IPS DF 6.9 (cell line): ENCODE measurements around the gene CDH8.

Source experiments
- DNase-seq: peaks from one replicate; pipeline ENCODE4 v3.0.0-alpha.2; 2013; ENCODE audit warnings: low read depth, low spot score
- H3K27ac ChIP-seq: one replicate; pipeline ENCODE4 v1.5.1; 2013; ENCODE audit warnings: low read length, control low read depth
- H3K27me3 ChIP-seq: 2 replicates; pipeline ENCODE4 v1.6.1; 2013; ENCODE audit warnings: mild to moderate bottlenecking, low read length; ENCODE audit not compliant: control insufficient read depth, insufficient read depth
- H3K36me3 ChIP-seq: 2 replicates; pipeline ENCODE4 v1.6.1; 2013; ENCODE audit warnings: low read length; ENCODE audit not compliant: control insufficient read depth, insufficient read depth
- H3K4me1 ChIP-seq: 2 replicates; pipeline ENCODE4 v1.6.1; 2013; ENCODE audit warnings: low read length; ENCODE audit not compliant: control insufficient read depth, insufficient read depth
- H3K4me3 ChIP-seq: 2 replicates; pipeline ENCODE4 v1.5.1; 2013; ENCODE audit warnings: mild to moderate bottlenecking, low read length
- H3K9me3 ChIP-seq: 2 replicates; pipeline ENCODE4 v1.6.1; 2013; ENCODE audit warnings: low read length, inconsistent platforms; ENCODE audit not compliant: control insufficient read depth, insufficient read depth
- WGBS: extraction: QIAGEN DNeasy Blood & Tissue Kit; methylation state at CpG from one replicate; pipeline ENCODE4 v1.1.7; 2013; ENCODE audit warnings: mixed read lengths, missing lambda C conversion rate; ENCODE audit not compliant: insufficient read length, insufficient coverage; 5-methylcytosine and 5-hydroxymethylcytosine counted together

CDH8 gene

DNA sequence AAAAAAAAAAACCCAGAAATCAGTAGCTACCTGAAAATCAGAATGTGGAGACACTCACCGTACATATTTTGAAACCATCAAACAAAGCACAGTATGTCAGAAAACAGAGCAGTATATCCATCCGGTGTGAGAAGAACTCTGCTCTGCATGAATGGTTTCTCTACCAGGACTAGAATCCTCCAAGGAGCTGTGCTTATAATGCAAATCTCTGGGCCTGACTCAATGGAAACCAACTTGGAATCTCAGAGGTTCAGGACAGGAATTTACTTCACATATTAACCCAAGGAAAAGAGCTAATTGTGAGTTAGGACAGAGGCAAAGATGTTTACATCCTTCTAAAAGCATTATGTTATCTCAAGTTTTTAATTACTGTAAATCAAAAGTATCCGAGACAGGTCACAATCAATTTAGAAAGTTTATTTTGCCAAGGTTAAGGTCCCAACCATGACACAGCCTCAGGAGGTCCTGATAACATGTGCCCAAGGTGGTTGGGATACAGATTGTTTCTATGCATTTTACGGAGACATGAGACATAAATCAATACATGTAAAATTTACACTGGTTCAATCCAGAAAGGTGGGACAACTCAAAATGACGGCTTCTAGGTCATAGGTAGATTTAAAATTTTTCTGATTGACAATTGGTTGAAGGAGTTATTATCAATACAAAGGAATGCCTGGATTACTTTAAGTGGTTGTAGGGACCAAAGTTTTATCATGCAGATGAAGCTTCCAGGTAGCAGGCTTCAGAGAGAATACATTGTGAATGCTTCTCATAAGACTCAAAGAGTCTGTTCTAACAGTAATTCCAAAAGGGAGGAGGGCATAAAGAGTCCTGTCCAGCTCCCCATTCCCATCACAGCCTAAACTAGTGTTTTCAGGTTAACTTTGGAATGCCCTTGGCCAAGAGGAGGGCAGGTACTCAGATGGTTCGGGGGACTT lies 164.1 kb downstream of the CDH8 start:
- H3K4me3 ChIP-seq, result no peak overlapping the region
- no CpG with 5 or more reads among the region's 6 CpGs for WGBS
- no peak overlapping the region for H3K27ac ChIP-seq

DNA sequence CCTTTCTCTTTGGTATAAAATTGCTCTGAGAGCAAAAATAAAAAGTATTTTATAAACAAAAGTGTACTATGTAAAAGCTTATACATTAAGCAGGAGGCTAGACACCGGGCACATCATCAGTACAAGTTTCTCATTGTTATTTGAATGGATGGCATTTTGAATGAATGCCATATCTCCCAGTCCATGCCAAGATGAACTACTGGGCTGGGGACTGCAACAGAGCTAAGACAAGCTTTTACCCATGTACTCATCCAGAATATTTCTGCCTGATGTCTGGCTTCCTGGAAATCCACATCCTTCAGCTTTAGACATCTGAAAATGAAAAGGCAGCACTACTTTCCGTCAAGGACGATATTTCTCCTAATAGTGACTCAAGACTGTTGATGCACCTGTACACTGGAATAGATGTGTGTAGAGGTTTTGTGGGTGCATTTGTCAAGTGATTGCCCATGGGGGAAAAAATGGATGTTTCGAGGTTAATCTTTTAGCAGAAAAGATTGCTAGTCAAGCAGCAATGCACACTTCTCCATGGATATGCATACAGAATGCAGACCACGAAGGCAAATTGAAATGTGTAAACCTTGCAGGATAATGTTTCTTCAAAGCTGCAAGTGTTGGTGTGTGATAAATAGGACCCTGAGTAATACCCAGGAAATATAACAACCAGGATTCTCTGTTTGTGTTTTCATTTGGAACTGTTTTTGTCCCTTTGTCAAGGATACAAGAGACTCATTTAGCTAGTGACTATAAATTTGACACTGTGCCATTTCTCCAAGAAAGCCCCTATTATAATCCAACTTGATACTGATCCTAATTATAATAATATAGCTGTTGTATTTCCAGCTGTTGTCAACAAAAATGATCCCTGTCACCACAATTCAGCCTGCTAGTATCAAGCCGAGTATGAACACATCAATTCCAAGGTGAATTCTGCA lies 173.8 kb downstream of the CDH8 start:
- no peaks in the 10 kb centered on the region for H3K27me3 ChIP-seq
- DNase-seq, result no peak
- H3K4me1 ChIP-seq, result peaks cover 4% of the 10 kb centered on the region
- no peak overlapping the region for H3K27ac ChIP-seq
- no CpG with 5 or more reads among the region's 6 CpGs for WGBS
- no peaks in the 10 kb centered on the region; the same call in 1 of the 2 replicates for H3K9me3 ChIP-seq
- H3K36me3 ChIP-seq, result no peaks in the 10 kb centered on the region
- no peak overlapping the region for H3K4me3 ChIP-seq

More for the DNA sequence above, 164.1 kb downstream of the CDH8 start:
- DNase-seq, result peak; percentile 39
- Histone ChIP-seq H3K36me3 (no peaks in the 10 kb centered on the region), H3K27me3 (no peaks in the 10 kb centered on the region), H3K9me3 (no peaks in the 10 kb centered on the region), H3K4me1 (no peaks in the 10 kb centered on the region)

DNA sequence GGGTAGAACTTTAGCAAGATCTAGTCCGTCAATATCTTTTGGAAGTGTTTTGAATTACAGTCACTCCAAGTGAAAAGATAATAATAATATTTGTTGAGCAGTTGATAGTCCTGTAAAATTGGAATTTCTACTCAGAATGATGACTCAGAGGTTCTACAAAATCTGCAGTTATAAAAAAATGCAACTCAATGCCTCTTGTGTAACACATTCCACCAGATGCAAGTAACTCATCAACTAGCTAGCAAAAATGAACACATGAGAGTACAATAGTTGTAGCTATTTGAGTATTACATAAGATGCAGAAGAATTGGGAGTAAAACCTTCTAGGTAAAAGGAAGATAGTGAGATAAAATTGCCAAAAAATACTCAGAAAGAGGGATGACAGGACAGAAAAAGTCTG lies 177.2 kb downstream of the CDH8 start:
- no CpG with 5 or more reads among the region's 1 CpG for WGBS
- DNase-seq, result no peak
- peaks cover 4% of the 10 kb centered on the region for H3K4me1 ChIP-seq

DNA sequence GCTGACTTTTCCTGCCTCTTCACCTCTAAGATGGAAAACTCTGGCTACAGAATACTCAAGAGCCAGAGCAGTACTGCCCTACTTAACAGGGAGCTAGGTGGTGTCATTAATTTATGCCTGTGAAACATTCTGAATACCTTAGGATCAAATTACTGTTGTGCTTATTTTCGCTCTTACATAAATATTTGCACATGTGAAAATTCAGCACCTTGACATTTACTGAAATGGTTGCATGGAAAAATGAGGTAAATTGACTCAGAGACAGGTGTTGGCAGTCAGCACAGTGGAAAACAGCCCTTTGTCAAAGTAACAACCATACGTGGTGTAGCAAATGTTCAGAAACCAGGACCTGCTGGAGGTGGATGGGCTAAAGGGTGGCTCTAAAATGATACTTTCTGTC lies 193.6 kb downstream of the CDH8 start:
- Histone ChIP-seq H3K27me3 (no peaks in the 10 kb centered on the region), H3K9me3 (no peaks in the 10 kb centered on the region), H3K27ac (no peak overlapping the region), H3K4me1 (no peaks in the 10 kb centered on the region), H3K4me3 (no peak overlapping the region), H3K36me3 (no peaks in the 10 kb centered on the region)
- DNase-seq, result no peak
- WGBS, result no CpG with 5 or more reads among the region's 2 CpGs

More for the DNA sequence above, 177.2 kb downstream of the CDH8 start:
- no peaks in the 10 kb centered on the region for H3K36me3 ChIP-seq
- no peaks in the 10 kb centered on the region for H3K27me3 ChIP-seq
- no peak overlapping the region for H3K4me3 ChIP-seq
- no peaks in the 10 kb centered on the region; the same call in 1 of the 2 replicates for H3K9me3 ChIP-seq
- no peak overlapping the region for H3K27ac ChIP-seq

DNA sequence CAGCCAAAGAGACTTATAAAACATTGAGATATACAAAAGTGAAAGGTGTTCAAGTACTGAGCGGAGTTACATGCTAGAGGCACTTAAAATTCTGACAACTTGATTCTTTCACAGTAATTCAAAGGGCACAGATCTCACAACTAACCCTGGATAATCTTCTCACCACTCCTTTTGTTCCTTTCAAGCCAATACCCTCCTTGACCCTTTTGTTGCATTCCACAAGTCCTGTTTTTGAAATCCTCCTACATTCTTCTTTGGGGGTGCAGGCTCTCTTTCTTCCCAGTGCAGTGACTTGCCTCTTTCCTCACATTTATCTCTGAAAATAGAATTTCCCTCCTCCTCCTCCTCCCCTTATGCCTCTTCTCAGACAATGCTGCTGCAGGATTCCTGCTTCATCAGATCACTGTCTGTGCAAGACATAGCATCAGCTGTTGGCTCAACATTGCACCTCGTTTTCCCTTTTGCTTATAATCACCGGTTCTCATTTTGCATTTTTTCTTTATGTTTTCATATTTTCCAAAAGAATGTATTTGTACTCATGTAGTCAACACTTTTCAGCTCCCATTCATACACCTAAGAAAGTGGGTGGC lies 199.3 kb downstream of the CDH8 start:
- no peaks in the 10 kb centered on the region for H3K36me3 ChIP-seq
- no peaks in the 10 kb centered on the region for H3K27me3 ChIP-seq
- H3K4me1 ChIP-seq, result 0 out of 2 replicates have a peak, but pooled peaks cover 2% of the 10 kb centered on the region
- no peak for DNase-seq
- H3K27ac ChIP-seq, result no peak overlapping the region
- no CpG with 5 or more reads among the region's 3 CpGs for WGBS
- H3K4me3 ChIP-seq, result no peak overlapping the region
- no peaks in the 10 kb centered on the region for H3K9me3 ChIP-seq

DNA sequence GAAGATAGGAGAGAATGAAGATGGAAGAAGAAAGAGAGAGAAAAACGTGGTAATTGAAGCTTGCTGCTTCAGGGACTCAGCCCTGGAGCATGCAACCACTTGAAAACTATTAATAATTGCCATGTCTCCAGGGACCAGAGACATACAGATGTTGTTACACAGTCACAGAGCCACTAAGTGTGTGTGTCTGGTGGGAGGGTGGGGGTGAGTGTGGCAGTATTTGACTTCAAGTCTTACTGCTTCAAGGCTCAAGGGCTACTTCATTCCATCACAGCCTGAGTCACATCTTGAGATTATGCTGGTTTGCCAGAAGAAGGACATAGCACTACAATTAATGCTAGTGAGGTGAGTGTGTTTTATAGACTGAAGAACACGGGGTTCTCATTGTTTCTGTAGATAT lies 202.2 kb downstream of the CDH8 start:
- 100% methylated on average over 1 of the region's 2 CpGs for WGBS
- no peak for DNase-seq
- H3K9me3 ChIP-seq, result no peaks in the 10 kb centered on the region

DNA sequence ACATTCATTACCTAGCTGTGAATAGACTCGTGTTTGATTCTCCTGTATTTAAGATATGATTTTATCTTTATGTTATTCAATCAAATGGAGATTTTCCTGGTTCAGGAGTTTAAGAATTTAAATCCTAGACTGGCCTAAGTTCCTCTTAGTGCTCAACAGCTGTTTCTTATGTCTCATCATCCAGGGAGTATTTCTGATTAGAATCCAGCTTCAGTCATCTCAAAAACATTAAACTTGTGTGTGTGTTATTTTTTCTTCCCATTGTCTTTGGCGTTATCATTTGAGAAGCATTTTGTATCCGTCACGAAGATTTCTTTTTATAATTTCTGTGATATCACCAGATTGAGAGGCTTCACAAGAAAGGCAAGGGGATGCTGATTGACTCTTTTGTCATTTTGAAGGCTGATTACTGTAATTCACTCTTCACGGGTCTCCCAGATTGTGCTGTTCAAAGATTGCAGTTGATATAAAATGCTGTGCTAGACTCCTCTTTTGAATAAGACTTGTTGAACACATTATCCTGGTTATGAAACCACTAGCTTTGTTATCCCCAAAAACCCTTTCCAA lies 204.8 kb downstream of the CDH8 start:
- Histone ChIP-seq H3K27ac (no peak overlapping the region), H3K9me3 (no peaks in the 10 kb centered on the region), H3K4me3 (no peak overlapping the region), H3K27me3 (no peaks in the 10 kb centered on the region), H3K36me3 (no peaks in the 10 kb centered on the region), H3K4me1 (no peaks in the 10 kb centered on the region)
- DNase-seq, result no peak
- WGBS, result no CpG with 5 or more reads among the region's 5 CpGs

More for the DNA sequence above, 202.2 kb downstream of the CDH8 start:
- no peaks in the 10 kb centered on the region for H3K27me3 ChIP-seq
- H3K36me3 ChIP-seq, result no peaks in the 10 kb centered on the region
- no peak overlapping the region for H3K27ac ChIP-seq
- H3K4me3 ChIP-seq, result no peak overlapping the region
- 0 out of 2 replicates have a peak, but pooled peaks cover 2% of the 10 kb centered on the region for H3K4me1 ChIP-seq

DNA sequence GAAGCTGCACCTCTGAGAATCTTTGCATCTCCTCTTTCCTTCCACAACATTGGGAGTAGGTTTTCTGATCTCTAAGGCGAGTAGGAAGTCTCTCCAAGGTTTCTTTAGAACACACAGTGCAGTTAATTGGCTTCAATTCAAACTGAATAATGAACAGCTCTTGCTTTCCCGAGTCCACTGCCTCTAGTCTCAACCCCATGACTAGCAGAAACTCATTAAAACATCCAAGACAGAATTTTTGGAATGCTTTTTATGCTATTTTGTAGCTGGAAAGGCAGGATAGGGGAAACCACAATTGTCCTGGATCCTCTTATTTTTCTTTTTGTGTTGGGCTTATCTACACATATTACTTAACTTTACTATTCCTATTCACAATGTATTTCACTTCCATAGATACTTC lies 206.6 kb downstream of the CDH8 start:
- no peak overlapping the region for H3K4me3 ChIP-seq
- no peaks in the 10 kb centered on the region for H3K36me3 ChIP-seq
- no CpG with 5 or more reads among the region's 2 CpGs for WGBS
- H3K4me1 ChIP-seq, result no peaks in the 10 kb centered on the region
- no peaks in the 10 kb centered on the region for H3K27me3 ChIP-seq
- DNase-seq, result no peak
- H3K27ac ChIP-seq, result no peak overlapping the region
- no peaks in the 10 kb centered on the region for H3K9me3 ChIP-seq

DNA sequence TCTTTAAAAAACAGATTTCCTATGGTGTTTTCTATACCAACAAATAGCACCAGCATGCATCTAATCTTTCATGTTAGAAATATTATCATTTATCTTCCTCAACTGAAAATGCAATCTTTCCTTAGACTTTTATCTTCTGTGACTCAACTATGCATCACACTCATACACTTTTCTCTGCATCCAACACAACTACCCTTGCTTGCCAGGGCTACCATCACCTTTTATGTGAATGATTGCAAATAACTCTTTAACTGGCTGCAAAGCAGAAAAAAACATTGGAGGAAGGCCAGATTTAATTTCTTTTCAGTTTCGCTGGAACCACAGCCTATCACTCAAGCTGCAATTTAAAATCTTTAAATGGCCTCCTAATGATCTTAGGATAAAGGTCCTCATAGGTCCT lies 212.9 kb downstream of the CDH8 start:
- no peak for DNase-seq
- no CpG with 5 or more reads among the region's 1 CpG for WGBS
- Histone ChIP-seq H3K4me1 (no peaks in the 10 kb centered on the region), H3K27ac (no peak overlapping the region), H3K36me3 (no peaks in the 10 kb centered on the region), H3K27me3 (no peaks in the 10 kb centered on the region), H3K9me3 (no peaks in the 10 kb centered on the region), H3K4me3 (no peak overlapping the region)

DNA sequence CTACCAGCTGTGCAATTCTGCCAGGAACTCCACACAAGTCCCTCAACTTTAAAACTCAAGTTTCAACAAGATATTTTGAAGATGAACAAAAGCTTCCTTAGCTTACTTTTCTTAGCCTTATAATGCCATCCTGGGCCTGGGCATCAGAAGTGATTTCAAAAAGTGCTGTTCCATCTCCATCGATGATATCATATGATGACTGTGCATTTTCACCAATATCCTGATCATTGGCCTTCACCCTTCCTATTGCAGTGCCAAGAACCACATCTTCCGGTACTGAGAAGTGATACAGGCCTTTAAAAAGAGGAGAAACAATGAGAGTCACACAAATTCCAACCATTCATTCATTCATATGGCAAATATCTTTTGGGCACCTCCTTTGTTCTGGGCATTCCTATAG lies 215.4 kb downstream of the CDH8 start:
- no peaks in the 10 kb centered on the region for H3K9me3 ChIP-seq
- no peak overlapping the region for H3K4me3 ChIP-seq
- no peaks in the 10 kb centered on the region for H3K36me3 ChIP-seq
- H3K4me1 ChIP-seq, result no peaks in the 10 kb centered on the region
- no peak overlapping the region for H3K27ac ChIP-seq
- no CpG with 5 or more reads among the region's 2 CpGs for WGBS
- no peaks in the 10 kb centered on the region for H3K27me3 ChIP-seq
- DNase-seq, result no peak
